Measurements from ENCODE around the gene ADAMTS12. TPM values are rescaled to one million over a fixed set of nuclear protein-coding genes. Genes with fewer than 3 reads are reported as not detected.

The ADAMTS12 gene
- total and polyA plus RNA-seq, 2 donors (not counting 1 experiment from before 2014, with no cell fraction given): 10.7 to 44.8 TPM

DNA sequence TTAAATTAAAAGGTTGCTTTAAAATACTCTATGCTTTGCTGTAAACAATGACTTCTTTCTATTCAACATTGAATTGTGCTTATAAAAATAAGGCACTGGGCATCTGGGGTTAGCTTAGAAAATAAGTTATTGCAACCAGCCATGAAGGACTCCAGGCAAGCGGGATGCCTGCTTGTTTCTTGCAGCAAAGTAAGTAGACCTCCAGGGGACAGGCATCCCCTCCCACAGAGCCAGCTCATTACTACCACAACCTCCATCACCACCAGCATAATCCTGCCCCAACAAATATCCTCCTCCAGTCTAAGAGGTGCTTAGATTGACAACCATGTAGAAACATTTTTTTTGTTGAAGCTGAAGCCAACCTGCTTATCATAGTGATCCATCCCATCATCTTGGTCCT, 260.7 kb downstream of the ADAMTS12 start:
- Histone ChIP-seq H3K4me1 (ENCODE audit: control insufficient read depth, extremely low read depth, insufficient read depth, low read length) (no peaks in the 10 kb centered on the region), H3K9ac (ENCODE audit: insufficient read depth, low read length) (no peak overlapping the region), H4K20me1 (ENCODE audit: control insufficient read depth, extremely low read depth, insufficient read depth, low read length) (no peaks in the 10 kb centered on the region), H3K4me2 (ENCODE audit: extremely low read depth, insufficient read depth, low read length) (no peak overlapping the region), H3K9me3 (ENCODE audit: control insufficient read depth, insufficient read depth, low read depth, low read length) (no peaks in the 10 kb centered on the region), H3K27ac (ENCODE audit: insufficient read depth, low read length) (no peak overlapping the region), H3K4me3 (replicated peaks in 1 of 4; ENCODE audit: control extremely low read depth in 1 of 4, insufficient read depth in 1 of 4, low read depth in 3 of 4, low read length in 4 of 4) (no peak overlapping the region), H2AFZ (ENCODE audit: low read length) (no peak overlapping the region), H3K27me3 (ENCODE audit: control insufficient read depth, insufficient read depth, low read length) (no peaks in the 10 kb centered on the region), H3K79me2 (ENCODE audit: control insufficient read depth, insufficient read depth, low read length) (no peaks in the 10 kb centered on the region), H3K36me3 (ENCODE audit: control insufficient read depth, insufficient read depth, low read length) (no peaks in the 10 kb centered on the region)
- DNase-seq (ENCODE audit: low read depth in 2 of 2): no peak
- TF ChIP-seq, protein P1, sequence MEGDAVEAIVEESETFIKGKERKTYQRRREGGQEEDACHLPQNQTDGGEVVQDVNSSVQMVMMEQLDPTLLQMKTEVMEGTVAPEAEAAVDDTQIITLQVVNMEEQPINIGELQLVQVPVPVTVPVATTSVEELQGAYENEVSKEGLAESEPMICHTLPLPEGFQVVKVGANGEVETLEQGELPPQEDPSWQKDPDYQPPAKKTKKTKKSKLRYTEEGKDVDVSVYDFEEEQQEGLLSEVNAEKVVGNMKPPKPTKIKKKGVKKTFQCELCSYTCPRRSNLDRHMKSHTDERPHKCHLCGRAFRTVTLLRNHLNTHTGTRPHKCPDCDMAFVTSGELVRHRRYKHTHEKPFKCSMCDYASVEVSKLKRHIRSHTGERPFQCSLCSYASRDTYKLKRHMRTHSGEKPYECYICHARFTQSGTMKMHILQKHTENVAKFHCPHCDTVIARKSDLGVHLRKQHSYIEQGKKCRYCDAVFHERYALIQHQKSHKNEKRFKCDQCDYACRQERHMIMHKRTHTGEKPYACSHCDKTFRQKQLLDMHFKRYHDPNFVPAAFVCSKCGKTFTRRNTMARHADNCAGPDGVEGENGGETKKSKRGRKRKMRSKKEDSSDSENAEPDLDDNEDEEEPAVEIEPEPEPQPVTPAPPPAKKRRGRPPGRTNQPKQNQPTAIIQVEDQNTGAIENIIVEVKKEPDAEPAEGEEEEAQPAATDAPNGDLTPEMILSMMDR (conservative IDR thresholded peaks at IDR 0.05 in 1 of 2, IDR thresholded peaks at IDR 0.05 in 1 of 2; ENCODE audit: low read depth in 1 of 2, low read length in 2 of 2): no peak
- no peak for TF ChIP-seq EZH2 (IDR thresholded peaks at IDR 0.05; ENCODE audit: low read length, missing control alignments)

DNA sequence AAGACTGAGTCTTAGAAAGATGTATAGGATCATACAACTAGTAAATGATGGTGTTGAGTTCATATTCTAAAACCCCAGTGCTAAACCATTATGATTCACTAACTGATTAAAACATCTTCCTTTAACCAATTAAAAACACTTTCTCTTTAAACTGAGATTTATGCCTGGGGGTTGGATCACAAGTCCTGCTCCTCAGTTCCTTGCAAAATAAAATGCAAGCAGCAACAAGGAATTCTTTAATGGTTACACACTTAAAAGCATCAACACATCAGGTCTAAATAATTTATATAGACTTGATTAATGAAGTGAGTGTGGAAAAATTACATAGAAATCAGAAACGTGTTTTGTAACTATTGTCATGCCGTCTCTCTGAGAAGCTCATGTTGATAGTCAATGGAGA, 261.8 kb downstream of the ADAMTS12 start:
- no peak overlapping the region for H3K27ac ChIP-seq (ENCODE audit: insufficient read depth, low read length)
- no peaks in the 10 kb centered on the region for H3K79me2 ChIP-seq (ENCODE audit: control insufficient read depth, insufficient read depth, low read length)
- no peaks in the 10 kb centered on the region for H3K27me3 ChIP-seq (ENCODE audit: control insufficient read depth, insufficient read depth, low read length)
- H2AFZ ChIP-seq (ENCODE audit: low read length): no peak overlapping the region
- no peak overlapping the region for H3K4me3 ChIP-seq (replicated peaks in 1 of 4; ENCODE audit: control extremely low read depth in 1 of 4, insufficient read depth in 1 of 4, low read depth in 3 of 4, low read length in 4 of 4)
- no peaks in the 10 kb centered on the region for H3K9me3 ChIP-seq (ENCODE audit: control insufficient read depth, insufficient read depth, low read depth, low read length)
- H4K20me1 ChIP-seq (ENCODE audit: control insufficient read depth, extremely low read depth, insufficient read depth, low read length): no peaks in the 10 kb centered on the region
- no peaks in the 10 kb centered on the region for H3K36me3 ChIP-seq (ENCODE audit: control insufficient read depth, insufficient read depth, low read length)
- TF ChIP-seq, protein P1 (conservative IDR thresholded peaks at IDR 0.05 in 1 of 2, IDR thresholded peaks at IDR 0.05 in 1 of 2; ENCODE audit: low read depth in 1 of 2, low read length in 2 of 2): no peak
- TF ChIP-seq EZH2 (IDR thresholded peaks at IDR 0.05; ENCODE audit: low read length, missing control alignments): no peak
- H3K4me1 ChIP-seq (ENCODE audit: control insufficient read depth, extremely low read depth, insufficient read depth, low read length): no peaks in the 10 kb centered on the region
- H3K4me2 ChIP-seq (ENCODE audit: extremely low read depth, insufficient read depth, low read length): no peak overlapping the region
- no peak overlapping the region for H3K9ac ChIP-seq (ENCODE audit: insufficient read depth, low read length)
- peak in 1 of 2 donors; percentile 58 for DNase-seq (ENCODE audit: low read depth in 2 of 2)

DNA sequence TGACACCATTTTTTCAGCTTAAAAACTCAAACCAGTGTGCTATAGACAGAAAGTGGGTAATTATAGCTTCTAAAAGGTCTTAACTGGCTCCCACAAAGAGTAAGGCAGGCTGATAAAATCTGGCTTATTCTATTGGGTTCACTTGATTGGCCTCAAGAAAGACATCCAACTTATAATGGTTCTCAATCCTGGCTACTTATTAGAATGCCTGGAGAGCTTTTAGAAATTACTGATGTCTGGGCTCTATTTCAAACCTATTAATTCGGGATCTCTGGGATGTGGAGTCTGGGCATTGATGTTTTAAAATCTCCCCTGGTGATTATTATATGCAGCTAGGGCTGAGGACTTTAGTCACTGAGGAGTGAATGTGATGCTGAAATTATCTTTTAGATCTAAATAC, 263.0 kb downstream of the ADAMTS12 start:
- Histone ChIP-seq H3K27ac (ENCODE audit: insufficient read depth, low read length) (no peak overlapping the region), H3K36me3 (ENCODE audit: control insufficient read depth, insufficient read depth, low read length) (no peaks in the 10 kb centered on the region), H3K9ac (ENCODE audit: insufficient read depth, low read length) (no peak overlapping the region), H3K79me2 (ENCODE audit: control insufficient read depth, insufficient read depth, low read length) (no peaks in the 10 kb centered on the region), H2AFZ (ENCODE audit: low read length) (no peak overlapping the region), H4K20me1 (ENCODE audit: control insufficient read depth, extremely low read depth, insufficient read depth, low read length) (no peaks in the 10 kb centered on the region), H3K4me2 (ENCODE audit: extremely low read depth, insufficient read depth, low read length) (no peak overlapping the region), H3K27me3 (ENCODE audit: control insufficient read depth, insufficient read depth, low read length) (no peaks in the 10 kb centered on the region), H3K4me3 (replicated peaks in 1 of 4; ENCODE audit: control extremely low read depth in 1 of 4, insufficient read depth in 1 of 4, low read depth in 3 of 4, low read length in 4 of 4) (no peak overlapping the region), H3K9me3 (ENCODE audit: control insufficient read depth, insufficient read depth, low read depth, low read length) (no peaks in the 10 kb centered on the region), H3K4me1 (ENCODE audit: control insufficient read depth, extremely low read depth, insufficient read depth, low read length) (no peaks in the 10 kb centered on the region)
- TF ChIP-seq, protein P1 (conservative IDR thresholded peaks at IDR 0.05 in 1 of 2, IDR thresholded peaks at IDR 0.05 in 1 of 2; ENCODE audit: low read depth in 1 of 2, low read length in 2 of 2): no peak
- no peak for TF ChIP-seq EZH2 (IDR thresholded peaks at IDR 0.05; ENCODE audit: low read length, missing control alignments)
- DNase-seq (ENCODE audit: low read depth in 2 of 2): no peak
